ENCODE results near the gene SYT14.
"Not testable (repeated sequence)": the region's sequence is repeated elsewhere in the genome, so short reads cannot be mapped to it uniquely, and the experiment has no call there.

Gene SYT14

GRCh38 chr1:209945377-209945776, 7.4 kb downstream of the SYT14 start:
- DNase-seq, result no peak

- no peak for DNase-seq
Measured at GRCh38 chr1:209948155-209948554, 10.1 kb downstream of the SYT14 start.

GRCh38 chr1:209956116-209956515, 18.1 kb downstream of the SYT14 start:
- DNase-seq, result no peak

DNA sequence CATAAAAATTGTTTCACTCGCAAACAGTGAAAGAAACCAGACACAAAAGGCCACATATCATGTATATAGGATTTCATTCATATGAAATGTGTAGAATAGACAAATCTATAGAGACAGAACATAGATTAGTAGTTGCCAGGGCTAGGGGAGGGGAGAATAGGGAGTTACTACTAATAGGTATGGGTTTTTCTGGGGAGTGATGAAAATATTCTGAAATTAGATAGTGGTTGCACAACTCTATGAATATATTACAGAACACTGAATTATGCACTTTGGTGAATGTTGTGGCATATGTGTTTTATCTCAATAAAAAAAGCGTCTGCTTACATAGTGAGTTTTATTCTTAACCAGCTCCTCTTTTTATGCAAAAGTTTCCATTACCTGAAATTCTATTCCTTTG, 21.6 kb downstream of the SYT14 start:
- no peak for DNase-seq

DNA sequence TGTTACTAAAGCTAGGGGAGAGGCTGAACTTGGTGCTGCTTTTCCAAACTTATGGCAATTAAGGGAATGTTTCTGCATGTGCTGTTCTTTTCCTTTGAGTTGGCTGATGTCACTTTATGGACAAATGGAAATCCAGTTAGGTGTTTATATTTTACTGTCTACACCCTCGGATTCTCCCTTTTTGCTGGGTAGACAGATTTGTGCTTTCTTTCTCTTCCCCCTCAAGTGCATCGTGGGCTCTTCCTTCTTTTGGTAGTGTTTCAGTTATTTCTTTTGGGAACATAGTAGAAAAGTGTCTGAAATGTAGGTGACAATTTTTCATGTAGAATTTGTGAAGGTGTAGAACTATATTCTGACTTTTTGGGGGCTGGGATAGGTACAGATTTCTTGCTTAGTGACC, 22.9 kb downstream of the SYT14 start:
- no peak for DNase-seq

DNA sequence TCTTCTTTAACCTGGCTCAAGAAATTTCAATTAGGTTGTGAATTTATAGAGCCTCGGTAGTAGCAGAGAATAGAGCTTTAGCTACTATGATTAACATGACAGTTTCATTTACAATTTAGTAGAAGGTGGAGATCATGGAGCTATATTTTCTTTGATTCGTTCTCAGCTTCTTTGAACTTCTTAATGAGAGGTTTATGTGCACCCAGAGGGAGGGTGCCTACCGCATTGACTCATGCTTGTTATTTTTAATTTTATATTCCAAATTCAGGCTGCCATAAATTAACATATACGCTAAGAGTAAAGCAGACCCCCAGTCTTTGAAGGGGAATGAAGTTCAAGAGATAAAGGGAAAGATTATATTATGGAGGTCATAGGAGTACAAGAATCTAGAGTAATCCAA, 24.4 kb downstream of the SYT14 start:
- DNase-seq, result no peak

DNA sequence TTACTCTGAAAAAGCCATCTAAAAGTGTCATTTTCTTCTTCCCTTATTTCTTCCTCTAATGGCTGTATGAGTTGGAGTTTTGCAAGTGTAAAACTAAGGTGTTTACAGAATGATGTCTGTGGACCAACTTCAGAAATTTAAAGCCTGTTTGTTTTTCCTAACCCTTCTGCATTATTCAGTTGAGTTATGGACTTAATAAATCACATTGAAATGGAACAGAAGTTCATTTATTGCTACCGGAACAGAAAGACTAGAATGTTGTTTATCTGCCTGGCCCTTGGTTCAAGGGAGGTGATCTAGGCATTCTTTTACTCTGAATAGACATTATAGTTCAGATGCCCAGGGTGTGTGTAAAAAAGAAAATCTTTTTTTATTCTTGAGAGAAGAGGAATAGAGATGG, 24.8 kb downstream of the SYT14 start:
- no peak for DNase-seq

DNA sequence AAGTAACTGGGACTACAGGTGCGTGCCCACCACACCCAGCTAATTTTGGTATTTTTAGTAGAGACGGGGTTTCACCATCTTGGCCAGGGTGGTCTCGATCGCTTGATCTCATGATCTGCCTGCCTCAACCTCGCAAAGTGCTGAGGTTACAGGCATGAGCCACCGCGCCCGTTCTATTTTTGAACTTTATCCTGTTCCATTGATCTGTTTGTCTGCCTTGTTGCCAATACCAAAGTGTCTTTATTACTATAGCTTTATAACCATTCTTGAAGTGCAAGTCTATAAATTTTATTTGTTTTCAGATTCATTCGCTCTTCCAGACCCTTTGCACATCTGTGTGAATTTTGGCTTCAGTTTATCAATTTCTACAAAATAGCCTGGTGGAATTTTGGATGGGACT, 28.0 kb downstream of the SYT14 start:
- no peak for DNase-seq

GRCh38 chr1:209978721-209979120, 40.7 kb downstream of the SYT14 start:
- not testable (repeated sequence) for DNase-seq

- DNase-seq, result no peak
Measured at GRCh38 chr1:209983953-209984352, 45.9 kb downstream of the SYT14 start.

GRCh38 chr1:209985002-209985401, 47.0 kb downstream of the SYT14 start:
- DNase-seq, result no peak

GRCh38 chr1:209988706-209989105, 50.7 kb downstream of the SYT14 start:
- DNase-seq, result no peak

DNA sequence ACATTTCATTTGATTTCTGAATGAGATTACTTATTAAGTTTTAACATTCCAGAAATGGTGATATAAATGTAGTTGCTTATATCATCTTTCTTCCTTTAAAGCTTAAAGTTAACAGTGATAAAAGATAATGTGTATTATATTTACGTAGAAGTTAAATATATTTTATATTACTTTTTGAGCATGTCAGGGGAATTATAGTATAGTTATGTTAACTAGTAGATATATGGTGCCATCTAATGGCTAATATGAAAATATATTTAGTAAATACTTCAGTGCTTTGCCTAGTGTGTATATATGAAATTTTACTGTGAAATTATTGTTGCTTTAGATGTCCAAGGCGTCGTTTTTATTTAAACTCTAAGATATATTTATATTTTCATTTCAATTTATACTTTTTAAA, 51.5 kb downstream of the SYT14 start:
- DNase-seq, result no peak

DNA sequence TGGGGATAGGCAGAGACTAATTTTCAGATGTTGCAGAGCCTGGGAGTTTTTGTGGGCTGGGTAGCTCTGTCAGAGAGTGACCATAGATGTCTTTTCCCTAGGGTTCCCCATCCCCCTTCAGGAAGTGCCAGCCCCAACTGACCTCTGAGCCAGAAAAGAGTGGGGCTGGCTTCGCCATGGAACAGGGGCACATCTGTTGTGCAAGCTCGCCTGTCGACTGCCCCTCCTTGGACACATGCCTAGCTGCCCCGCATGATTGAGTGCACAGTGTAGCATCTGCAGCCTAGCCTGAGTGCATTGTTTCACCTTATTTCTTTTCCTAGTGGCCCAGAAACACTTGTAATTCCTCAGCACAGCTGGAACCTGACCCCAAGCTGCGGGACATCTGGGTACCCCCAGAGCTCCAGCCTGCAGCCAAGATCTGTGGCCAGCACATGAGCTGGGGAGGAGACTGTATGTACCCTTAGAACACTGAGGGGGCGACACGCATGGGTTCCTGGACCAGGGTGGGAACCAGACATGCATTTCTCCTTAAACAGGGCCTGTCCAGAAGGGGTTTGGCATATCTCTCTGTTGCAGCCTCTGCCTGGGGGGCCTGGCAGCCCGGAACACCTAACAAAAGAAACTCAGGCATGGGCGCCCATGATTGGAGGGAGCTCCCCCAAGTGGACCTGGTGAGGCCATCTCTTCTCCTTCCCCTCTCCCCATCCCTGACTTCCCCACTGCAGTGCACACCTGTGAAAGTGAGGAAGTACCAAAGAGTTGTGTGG, 55.2 kb downstream of the SYT14 start:
- no peak for DNase-seq

- no peak for DNase-seq
Measured at GRCh38 chr1:209996348-209996747, 58.3 kb downstream of the SYT14 start.

DNA sequence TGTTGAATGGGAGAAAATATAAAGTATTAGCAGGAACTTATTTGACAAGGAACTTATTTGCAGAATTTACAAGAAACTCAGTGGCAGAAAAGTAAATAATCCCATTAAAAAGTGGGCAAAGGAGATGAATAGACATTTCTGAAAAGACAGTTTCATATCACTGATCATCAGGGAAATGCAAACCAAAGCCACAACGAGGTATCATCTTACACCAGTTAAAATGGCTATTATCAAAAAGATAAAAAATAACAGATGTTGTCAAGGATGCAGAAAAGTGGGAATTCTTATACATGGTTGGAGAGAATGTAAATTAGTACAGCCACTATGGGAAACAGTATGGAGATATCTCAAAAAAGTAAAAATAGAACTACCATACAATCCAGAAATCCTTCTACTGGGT, 61.0 kb downstream of the SYT14 start:
- DNase-seq, result no peak

DNA sequence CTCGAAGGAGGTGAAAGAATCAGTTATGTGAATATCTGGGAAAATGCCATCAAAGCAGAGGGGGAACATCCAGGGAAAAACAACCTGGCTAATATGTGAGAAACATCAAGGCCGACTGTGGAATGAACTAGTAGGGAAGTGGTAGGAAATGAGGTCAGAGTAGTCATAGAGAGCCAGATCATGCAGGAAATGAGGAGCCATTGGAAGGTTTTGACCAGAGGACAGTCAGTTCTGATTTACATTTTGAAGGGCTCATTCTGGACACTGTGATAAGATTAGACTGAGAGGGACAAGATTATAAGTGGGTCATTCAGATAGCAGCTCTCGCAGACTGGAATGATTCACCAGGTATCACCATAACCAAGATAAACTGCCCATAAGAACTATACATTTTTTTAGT, 63.7 kb downstream of the SYT14 start:
- no peak for DNase-seq

DNA sequence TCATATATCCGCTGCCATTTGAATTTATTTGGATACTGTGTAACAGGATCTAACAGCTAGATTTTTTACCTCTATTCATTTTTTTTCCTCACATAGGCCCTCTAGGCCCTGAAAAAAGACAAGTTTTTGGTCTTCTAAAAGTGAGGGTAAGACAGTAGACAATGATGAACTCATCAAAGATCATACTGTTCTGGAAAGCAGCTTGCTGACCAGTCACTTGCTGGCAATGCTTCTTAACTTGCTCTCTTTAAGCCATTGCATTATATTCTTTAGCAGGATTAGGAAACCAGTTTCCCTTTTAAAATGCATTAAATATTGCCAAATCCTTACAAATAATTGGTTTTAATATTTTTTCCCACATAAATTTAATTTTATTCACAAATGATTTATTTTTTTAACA, 65.5 kb downstream of the SYT14 start:
- DNase-seq, result no peak

GRCh38 chr1:210010161-210010560, 72.1 kb downstream of the SYT14 start:
- no peak for DNase-seq

DNA sequence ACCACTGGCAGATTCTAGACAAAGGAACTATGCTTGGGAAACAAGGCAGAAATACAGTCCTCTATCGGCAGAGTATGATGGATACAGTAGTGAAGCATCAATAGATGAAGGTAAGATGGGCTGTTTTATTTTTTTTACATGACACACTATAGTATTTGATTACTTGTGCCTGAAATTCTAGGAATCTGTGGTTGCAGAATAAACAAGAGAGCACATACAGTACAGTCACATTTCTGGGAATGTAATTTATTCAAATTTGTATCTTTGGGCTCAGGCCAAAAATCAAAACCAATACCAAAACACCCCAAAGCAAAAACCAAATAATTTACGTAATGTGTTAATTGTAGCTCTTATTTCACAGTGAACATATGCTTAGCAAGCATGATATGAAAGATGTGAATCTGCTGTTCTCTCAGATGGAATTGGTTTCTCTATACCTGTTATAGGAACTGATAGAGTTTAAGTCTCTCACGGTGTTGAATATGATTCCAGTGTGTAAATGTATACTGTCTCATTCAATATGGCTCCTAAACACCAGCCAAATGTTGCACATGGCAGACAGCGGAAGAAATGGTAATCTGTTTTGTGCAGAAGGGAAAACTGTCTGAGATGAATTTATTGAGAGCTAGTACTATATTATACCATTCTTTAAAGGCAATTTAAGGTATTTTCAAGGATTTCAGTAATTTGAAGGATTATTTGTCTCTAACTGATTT, 83.3 kb downstream of the SYT14 start:
- no peak for DNase-seq

- DNase-seq, result no peak
Measured at GRCh38 chr1:210022044-210022443, 84.0 kb downstream of the SYT14 start.

- DNase-seq, result no peak
Measured at GRCh38 chr1:210024282-210024681, 86.3 kb downstream of the SYT14 start.

DNA sequence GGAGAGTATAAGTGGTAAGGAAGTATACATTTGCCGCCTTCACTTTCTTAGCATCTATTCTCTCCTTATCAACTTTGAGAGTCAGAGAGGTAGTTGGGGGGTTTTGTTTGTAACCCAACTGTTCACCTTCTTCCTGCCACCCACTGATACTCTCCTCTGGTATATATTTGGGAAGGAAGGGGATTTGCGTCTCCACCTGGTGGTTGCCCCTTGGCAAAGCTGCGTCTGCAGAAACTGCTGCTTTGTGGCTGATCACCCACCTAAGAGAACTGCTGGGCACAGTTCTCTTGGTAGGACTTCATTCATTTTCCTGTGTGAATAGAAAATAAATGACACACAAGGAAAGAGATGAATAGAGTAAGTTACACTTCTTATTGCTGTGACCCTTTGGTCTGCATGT, 87.0 kb downstream of the SYT14 start:
- no peak for DNase-seq

- DNase-seq, result no peak
Measured at GRCh38 chr1:210025870-210026269, 87.9 kb downstream of the SYT14 start.

DNA sequence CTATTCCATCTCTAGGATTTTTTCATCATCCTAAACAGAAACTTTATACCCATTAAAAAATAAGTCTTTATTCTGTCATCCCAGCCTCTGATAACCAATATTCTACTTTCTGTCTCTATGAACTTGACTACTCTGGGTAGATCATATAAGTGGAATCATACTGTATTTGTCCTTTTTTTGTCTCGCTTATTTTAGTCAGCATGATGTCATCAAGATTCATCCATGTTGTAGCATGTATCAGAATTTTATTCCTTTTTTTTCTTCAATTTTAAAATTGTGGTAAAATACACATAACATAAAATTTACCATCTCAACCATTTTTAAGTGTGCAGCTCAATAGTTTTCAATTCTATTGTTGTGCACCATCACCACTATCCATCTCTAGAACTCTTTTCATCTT, 90.0 kb downstream of the SYT14 start:
- DNase-seq, result no peak
